Adrenal gland (tissue), 5 donors: ENCODE measurements around the gene HEG1.

Experiments used
- POLR2A ChIP-seq, 2 donors: fragments of 450-650 bp; IDR thresholded peaks; one replicate each; pipeline ENCODE4 v1.6.1; 2017; ENCODE audit warnings: antibody characterized with exemption in 2 of 2, mild to moderate bottlenecking in 2 of 2, moderate library complexity in 1 of 2
- TF ChIP-seq, protein P1 (sequence below), 6 experiments: fragments of 450-650 bp in 4 of 6; fragments of 200-600 bp in 2 of 6; sonication (generic) in 1 of 6; IDR thresholded peaks; 1 replicate in 5 of 6; 2 replicates in 1 of 6; pipeline versions ENCODE4 v1.5.1 to v1.8.0; 2016 to 2021; ENCODE audit warnings: antibody characterized with exemption in 6 of 6, mild to moderate bottlenecking in 2 of 6, moderate library complexity in 1 of 6
- donor health status: DM: no; HTN: no; CAD: no.

DNA sequence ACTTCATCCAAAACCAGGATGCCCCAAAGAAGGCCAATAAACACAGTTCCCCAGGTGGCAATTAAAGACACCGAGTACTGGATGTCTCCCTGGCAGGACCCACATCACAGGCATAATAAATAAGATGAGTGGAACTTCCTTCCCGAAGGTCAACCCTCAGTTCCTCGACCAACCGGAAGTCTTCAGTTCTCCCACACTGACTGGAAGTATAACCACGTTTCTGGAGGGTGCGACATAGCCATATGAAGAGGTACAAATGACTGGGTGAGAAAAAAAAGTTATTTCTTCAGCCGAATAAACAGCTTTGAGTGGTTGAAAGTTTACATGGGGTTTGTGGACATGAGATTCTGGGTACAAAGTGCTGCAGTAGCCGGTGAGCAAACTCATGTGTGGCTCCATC, 86.6 kb downstream of the HEG1 start:
- TF ChIP-seq POLR2A (IDR thresholded peaks at IDR 0.05), result no peak
- TF ChIP-seq, protein P1, sequence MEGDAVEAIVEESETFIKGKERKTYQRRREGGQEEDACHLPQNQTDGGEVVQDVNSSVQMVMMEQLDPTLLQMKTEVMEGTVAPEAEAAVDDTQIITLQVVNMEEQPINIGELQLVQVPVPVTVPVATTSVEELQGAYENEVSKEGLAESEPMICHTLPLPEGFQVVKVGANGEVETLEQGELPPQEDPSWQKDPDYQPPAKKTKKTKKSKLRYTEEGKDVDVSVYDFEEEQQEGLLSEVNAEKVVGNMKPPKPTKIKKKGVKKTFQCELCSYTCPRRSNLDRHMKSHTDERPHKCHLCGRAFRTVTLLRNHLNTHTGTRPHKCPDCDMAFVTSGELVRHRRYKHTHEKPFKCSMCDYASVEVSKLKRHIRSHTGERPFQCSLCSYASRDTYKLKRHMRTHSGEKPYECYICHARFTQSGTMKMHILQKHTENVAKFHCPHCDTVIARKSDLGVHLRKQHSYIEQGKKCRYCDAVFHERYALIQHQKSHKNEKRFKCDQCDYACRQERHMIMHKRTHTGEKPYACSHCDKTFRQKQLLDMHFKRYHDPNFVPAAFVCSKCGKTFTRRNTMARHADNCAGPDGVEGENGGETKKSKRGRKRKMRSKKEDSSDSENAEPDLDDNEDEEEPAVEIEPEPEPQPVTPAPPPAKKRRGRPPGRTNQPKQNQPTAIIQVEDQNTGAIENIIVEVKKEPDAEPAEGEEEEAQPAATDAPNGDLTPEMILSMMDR (IDR thresholded peaks at IDR 0.05), result no peak
